Measurements from ENCODE around the gene ELFN2.

The ELFN2 gene

GRCh38 chr22:37440875-37441274 is 13.6 kb upstream of the ELFN2 start:
- DNase-seq (ENCODE audit: low spot score): no peak
- no peak for TF ChIP-seq CTCF (IDR thresholded peaks at IDR 0.05; ENCODE audit: borderline replicate concordance, control extremely low read depth, extremely low read depth, insufficient read depth, missing control alignments)
- in situ Hi-C loops (cut with MboI; ENCODE audit: low sequenced_read_pairs, unreplicated experiment): no loop called here

GRCh38 chr22:37439347-37439746 is 12.1 kb upstream of the ELFN2 start:
- TF ChIP-seq CTCF (IDR thresholded peaks at IDR 0.05; ENCODE audit: borderline replicate concordance, control extremely low read depth, extremely low read depth, insufficient read depth, missing control alignments): no peak
- DNase-seq (ENCODE audit: low spot score): no peak
- in situ Hi-C loops (cut with MboI; ENCODE audit: low sequenced_read_pairs, unreplicated experiment): loop anchor here (10.0 kb wide), 1 partner anchor 125 kb away; no protein-coding TSS in a partner anchor

DNA sequence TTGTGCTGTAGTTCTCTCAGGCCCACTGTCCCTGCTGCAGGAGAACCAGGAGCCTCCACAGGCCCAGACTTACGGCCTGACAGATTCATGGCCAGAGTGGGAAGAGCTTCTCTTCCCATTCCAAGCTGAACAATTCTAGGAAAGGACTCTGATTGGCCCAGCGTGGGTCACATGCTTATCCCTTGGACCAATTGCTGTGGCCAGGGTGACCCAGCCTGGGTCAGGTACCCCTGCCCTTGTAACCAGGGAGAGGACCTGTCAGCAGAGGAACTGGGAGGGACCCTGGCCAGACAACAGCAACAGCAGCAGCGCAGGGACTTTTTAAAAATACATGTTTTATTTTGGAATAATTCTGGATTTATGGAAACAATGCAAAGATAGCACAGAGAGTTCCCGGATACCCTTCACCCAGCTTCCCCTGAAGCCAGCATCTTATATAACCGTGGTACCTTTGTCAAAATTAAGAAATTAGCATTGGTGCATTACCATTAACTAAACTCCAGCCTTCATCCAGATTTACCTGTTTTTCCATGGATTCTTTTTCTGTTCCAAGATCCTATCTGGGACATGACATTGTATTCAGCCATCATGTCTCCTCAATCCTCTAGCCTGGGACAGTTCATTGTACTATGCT is 8.8 kb upstream of the ELFN2 start:
- DNase-seq (ENCODE audit: low spot score): no peak
- TF ChIP-seq CTCF (IDR thresholded peaks at IDR 0.05; ENCODE audit: borderline replicate concordance, control extremely low read depth, extremely low read depth, insufficient read depth, missing control alignments): no peak
- in situ Hi-C loops (cut with MboI; ENCODE audit: low sequenced_read_pairs, unreplicated experiment): loop anchor here (10.0 kb wide), 1 partner anchor 121 kb away; no protein-coding TSS in a partner anchor

DNA sequence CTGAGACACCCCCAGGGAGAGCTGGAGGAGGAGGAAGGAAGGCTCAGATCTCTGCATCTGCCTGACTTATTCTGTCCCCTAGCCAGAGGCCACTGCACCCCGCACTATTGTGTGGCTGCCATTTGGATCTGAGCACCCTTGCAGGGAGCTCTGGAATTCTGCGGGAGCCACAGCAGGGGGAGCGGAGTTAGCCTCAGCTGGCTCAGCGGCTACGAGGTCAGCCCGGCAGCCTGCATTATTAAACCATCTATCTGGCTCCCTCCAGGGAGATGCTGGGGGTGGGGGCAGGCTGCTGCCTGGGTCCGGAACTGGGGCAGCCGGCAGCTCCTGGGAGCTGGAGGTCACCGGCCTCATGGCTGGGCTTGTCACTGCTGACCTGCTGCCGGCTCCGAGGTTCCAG is 6.5 kb upstream of the ELFN2 start:
- no peak for TF ChIP-seq CTCF (IDR thresholded peaks at IDR 0.05; ENCODE audit: borderline replicate concordance, control extremely low read depth, extremely low read depth, insufficient read depth, missing control alignments)
- in situ Hi-C loops (cut with MboI; ENCODE audit: low sequenced_read_pairs, unreplicated experiment): loop anchor here (10.0 kb wide), 1 partner anchor 119 kb away; no protein-coding TSS in a partner anchor

DNA sequence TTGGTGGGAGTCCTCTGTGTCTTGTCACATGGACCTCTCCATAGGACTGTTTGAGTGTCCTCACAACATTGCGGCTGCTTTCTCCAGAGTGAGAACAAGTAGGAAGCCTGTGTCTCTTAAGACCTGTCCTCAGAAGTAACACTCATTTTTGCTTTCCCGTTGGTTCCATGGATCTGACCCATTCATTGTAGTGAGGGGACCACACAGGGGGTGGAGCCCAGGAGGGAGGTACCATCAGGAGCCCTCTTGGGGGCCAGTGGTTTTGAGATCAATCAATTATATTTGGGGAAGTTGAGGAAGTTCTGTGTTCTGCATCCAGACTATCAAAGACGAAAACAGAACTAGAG is 5.4 kb upstream of the ELFN2 start:
- TF ChIP-seq CTCF (IDR thresholded peaks at IDR 0.05; ENCODE audit: borderline replicate concordance, control extremely low read depth, extremely low read depth, insufficient read depth, missing control alignments): no peak
- no peak for DNase-seq (ENCODE audit: low spot score)
- in situ Hi-C loops (cut with MboI; ENCODE audit: low sequenced_read_pairs, unreplicated experiment): loop anchor here (10.0 kb wide), 1 partner anchor 118 kb away; no protein-coding TSS in a partner anchor

More for the DNA sequence above, 6.5 kb upstream of the ELFN2 start:
- DNase-seq (ENCODE audit: low spot score): no peak

DNA sequence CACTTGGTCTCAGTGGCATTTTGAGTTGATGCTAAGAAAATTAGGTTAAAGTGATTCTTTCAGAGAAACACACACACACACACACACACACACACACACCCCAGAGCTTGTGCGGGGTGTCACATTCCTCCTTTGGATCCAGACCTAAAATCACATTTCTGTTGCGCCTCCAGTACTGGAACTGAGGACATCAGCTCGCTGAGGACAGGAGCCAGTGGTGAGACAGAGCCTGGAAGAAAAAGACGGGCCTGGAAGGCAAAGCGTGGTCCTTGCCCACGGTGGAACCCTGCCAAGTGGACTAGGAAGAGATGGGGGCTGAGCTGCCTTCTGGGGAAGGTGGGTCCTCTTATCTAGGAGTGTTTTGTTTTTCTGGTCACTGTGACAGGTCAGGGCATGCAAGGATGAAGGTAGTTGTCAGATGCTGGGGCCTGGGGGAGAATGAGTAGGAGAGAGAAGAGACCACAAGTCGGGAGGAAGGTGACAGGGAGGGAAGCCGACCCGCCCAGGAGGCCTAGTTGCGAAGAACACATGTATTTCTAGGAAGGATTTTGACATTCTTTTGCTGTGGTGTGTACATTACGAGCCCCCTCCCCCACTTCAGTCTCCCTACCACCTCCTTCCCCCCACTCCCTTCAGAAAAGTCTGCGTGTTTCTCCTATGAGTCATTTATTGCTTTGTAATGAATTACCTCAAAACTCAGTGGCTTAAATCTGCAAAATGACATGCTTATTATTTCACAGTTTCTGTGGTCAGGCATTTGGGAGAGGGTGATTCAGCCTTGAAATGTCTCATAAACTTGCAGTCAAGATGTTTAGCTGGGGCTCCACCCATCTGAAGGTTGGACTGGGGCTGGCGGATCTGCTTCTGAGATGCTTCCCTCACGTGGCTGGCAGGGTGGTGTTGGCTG is 4.8 kb upstream of the ELFN2 start:
- DNase-seq (ENCODE audit: low spot score): no peak
- TF ChIP-seq CTCF (IDR thresholded peaks at IDR 0.05; ENCODE audit: borderline replicate concordance, control extremely low read depth, extremely low read depth, insufficient read depth, missing control alignments): no peak
- in situ Hi-C loops (cut with MboI; ENCODE audit: low sequenced_read_pairs, unreplicated experiment): loop anchor here (10.0 kb wide), 1 partner anchor 117 kb away; no protein-coding TSS in a partner anchor

All from GM13976 (cell line).